ENCODE data around the gene PRRC2C.
"Not testable (repeated sequence)": the region's sequence is repeated elsewhere in the genome, so short reads cannot be mapped to it uniquely, and the experiment has no call there.

Gene PRRC2C

GRCh38 chr1:171485375-171486047 is at the start of gene PRRC2C:
Gene PRRC2C (plus strand): TSS chr1:171485530. CDS start chr1:171512089, 26,559 bp downstream.
- peak within 1 kb of the TSS; percentile 95 for H3K4me3 ChIP-seq (ENCODE audit: low read length)
- peak; percentile 77 for TF ChIP-seq CTCF (conservative IDR thresholded peaks at IDR 0.05; ENCODE audit: low read length)
- DNase-seq (ENCODE audit: low read depth): peak; percentile 98

GRCh38 chr1:171438441-171438840 is 46.9 kb upstream of the PRRC2C start:
- peak; percentile 93 for DNase-seq (ENCODE audit: low read depth)
- no peak for TF ChIP-seq CTCF (conservative IDR thresholded peaks at IDR 0.05; ENCODE audit: low read length)

GRCh38 chr1:171440201-171440600 is 45.1 kb upstream of the PRRC2C start:
- not testable (repeated sequence) for DNase-seq (ENCODE audit: low read depth)

More at GRCh38 chr1:171438441-171438840, 46.9 kb upstream of the PRRC2C start:
- no peak overlapping the region for H3K4me3 ChIP-seq (ENCODE audit: low read length)

GRCh38 chr1:171441278-171441895 is 43.9 kb upstream of the PRRC2C start:
- DNase-seq (ENCODE audit: low read depth): peak; percentile 83

More at GRCh38 chr1:171440201-171440600, 45.1 kb upstream of the PRRC2C start:
- not testable (repeated sequence) for H3K4me3 ChIP-seq (ENCODE audit: low read length)

GRCh38 chr1:171446386-171446785 is 38.9 kb upstream of the PRRC2C start:
- no peak for TF ChIP-seq CTCF (conservative IDR thresholded peaks at IDR 0.05; ENCODE audit: low read length)
- peak; percentile 62 for DNase-seq (ENCODE audit: low read depth)

More at GRCh38 chr1:171441278-171441895, 43.9 kb upstream of the PRRC2C start:
- H3K4me3 ChIP-seq (ENCODE audit: low read length): not testable (repeated sequence)

GRCh38 chr1:171455967-171456366 is 29.4 kb upstream of the PRRC2C start:
- no peak for DNase-seq (ENCODE audit: low read depth)
- no peak overlapping the region for H3K4me3 ChIP-seq (ENCODE audit: low read length)
- TF ChIP-seq CTCF (conservative IDR thresholded peaks at IDR 0.05; ENCODE audit: low read length): no peak

More at GRCh38 chr1:171446386-171446785, 38.9 kb upstream of the PRRC2C start:
- H3K4me3 ChIP-seq (ENCODE audit: low read length): no peak overlapping the region

GRCh38 chr1:171457412-171457811 is 27.9 kb upstream of the PRRC2C start:
- DNase-seq (ENCODE audit: low read depth): peak; percentile 27
- TF ChIP-seq CTCF (conservative IDR thresholded peaks at IDR 0.05; ENCODE audit: low read length): no peak
- no peak overlapping the region for H3K4me3 ChIP-seq (ENCODE audit: low read length)

- TF ChIP-seq CTCF (conservative IDR thresholded peaks at IDR 0.05; ENCODE audit: low read length): no peak
- no peak overlapping the region for H3K4me3 ChIP-seq (ENCODE audit: low read length)
- no peak for DNase-seq (ENCODE audit: low read depth)
Observed at GRCh38 chr1:171460018-171460620, 25.2 kb upstream of the PRRC2C start.
